Endothelial cell of umbilical vein (primary cell): ENCODE data around the gene CCR7. TPM values are rescaled to one million over a fixed set of nuclear protein-coding genes. Genes with fewer than 3 reads are reported as not detected.

Experiments
- BruUV-seq: library from RNA; stranded (reverse); fragments of 400-500 nt; replicated peaks from 2 replicates; lab custom pipeline; 2021; lab: Mats Ljungman, UMichigan
- CTCF ChIA-PET: fragments of 300-600, 350-600 bp; sonication (Branson Sonifier 250); formaldehyde crosslinking; loops from one replicate; lab custom pipeline; 2021; ENCODE audit warnings: antibody characterized with exemption, inconsistent platforms; lab: Charles Lee
- POLR2A ChIA-PET: fragments of 300-600, 350-600 bp; sonication (Branson Sonifier 250); formaldehyde crosslinking; loops from one replicate; lab custom pipeline; 2021; ENCODE audit warnings: antibody characterized with exemption, inconsistent platforms; lab: Charles Lee
- DNase-seq: peaks from one replicate; pipeline ENCODE4 v3.0.0-alpha.2; 2011; ENCODE audit warnings: low read depth, low spot score
- FAIRE-seq: peaks from 2 replicates; lab custom pipeline; 2011; peaks lifted over from hg19 to GRCh38; lab: Jason Lieb, UNC
- H2AFZ ChIP-seq: 2 replicates; pipeline ENCODE4 v1.6.0; 2012; ENCODE audit warnings: low read depth, low read length, control low read depth, inconsistent platforms
- H3K27ac ChIP-seq: 2 replicates; pipeline ENCODE4 v1.5.1; 2011; ENCODE audit warnings: low read depth, mild to moderate bottlenecking, control low read depth, low read length, moderate library complexity; ENCODE audit not compliant: insufficient read depth
- H3K27me3 ChIP-seq, 2 experiments: 2 replicates each; pipeline versions ENCODE4 v1.6.0 to v1.6.1; 2011; ENCODE audit warnings: low read length in 2 of 2, mixed read lengths in 1 of 2; ENCODE audit not compliant: control insufficient read depth in 2 of 2, insufficient read depth in 2 of 2
- H3K36me3 ChIP-seq, 2 experiments: 2 replicates in 1 of 2; 3 replicates in 1 of 2; pipeline ENCODE4 v1.5.1; 2011; ENCODE audit warnings: low read length in 2 of 2, mild to moderate bottlenecking in 1 of 2, moderate library complexity in 1 of 2; ENCODE audit not compliant: control insufficient read depth in 2 of 2, insufficient read depth in 2 of 2; ENCODE audit errors: extremely low read depth in 1 of 2
- H3K4me1 ChIP-seq: 3 replicates; pipeline ENCODE4 v1.5.1; 2011; ENCODE audit warnings: mild to moderate bottlenecking, low read length; ENCODE audit not compliant: control insufficient read depth, insufficient read depth; ENCODE audit errors: extremely low read depth
- H3K4me2 ChIP-seq: 2 replicates; pipeline ENCODE4 v1.6.1; 2011; ENCODE audit warnings: low read length, control low read depth, mixed read lengths; ENCODE audit not compliant: insufficient read depth
- H3K4me3 ChIP-seq, 3 experiments: fragments of 200-600 bp in 1 of 3; sonication (generic), shearing (Covaris generic) in 1 of 3; replicated peaks in 1 of 3; 2 replicates each; pipeline ENCODE4 v1.5.1; 2011 to 2016; ENCODE audit warnings: control low read depth in 3 of 3, low read length in 3 of 3, mild to moderate bottlenecking in 2 of 3, inconsistent platforms in 1 of 3, low read depth in 1 of 3, moderate library complexity in 1 of 3; ENCODE audit not compliant: insufficient read depth in 1 of 3
- H3K79me2 ChIP-seq: 2 replicates; pipeline ENCODE4 v1.6.0; 2012; ENCODE audit warnings: low read length, inconsistent platforms; ENCODE audit not compliant: control insufficient read depth, insufficient read depth
- H3K9ac ChIP-seq: replicated peaks from 2 replicates; pipeline ENCODE3; 2011; ENCODE audit warnings: low read length, control low read depth; ENCODE audit not compliant: insufficient read depth; ENCODE audit errors: extremely low read depth
- H3K9me1 ChIP-seq: replicated peaks from 3 replicates; pipeline ENCODE4 v1.6.0; 2011; ENCODE audit warnings: mild to moderate bottlenecking, low read length; ENCODE audit not compliant: control insufficient read depth, insufficient read depth; ENCODE audit errors: extremely low read depth
- H3K9me3 ChIP-seq: replicated peaks from 2 replicates; pipeline ENCODE4 v1.5.1; 2012; ENCODE audit warnings: low read length, inconsistent platforms; ENCODE audit not compliant: control insufficient read depth, insufficient read depth
- H4K20me1 ChIP-seq: replicated peaks from 2 replicates; pipeline ENCODE3; 2011; ENCODE audit warnings: mild to moderate bottlenecking, low read length; ENCODE audit not compliant: control insufficient read depth, insufficient read depth; ENCODE audit errors: extremely low read depth
- CTCF ChIP-seq, 2 donors: IDR thresholded peaks; 1 replicate in 1 of 2; 2 replicates in 1 of 2; pipeline ENCODE4 v1.5.1; 2011; ENCODE audit warnings: low read length in 2 of 2, mild to moderate bottlenecking in 2 of 2, moderate library complexity in 2 of 2, control low read depth in 1 of 2, inconsistent platforms in 1 of 2, low read depth in 1 of 2; ENCODE audit not compliant: insufficient read depth in 1 of 2; ENCODE audit errors: extremely low read depth in 1 of 2
- EZH2 ChIP-seq: IDR thresholded peaks from 2 replicates; pipeline ENCODE4 v1.6.1; 2012; ENCODE audit warnings: borderline replicate concordance, low read depth, mild to moderate bottlenecking, moderate library complexity, low read length, inconsistent platforms; ENCODE audit not compliant: severe bottlenecking
- FOS ChIP-seq: IDR thresholded peaks from 2 replicates; pipeline ENCODE4 v1.6.1; 2011; ENCODE audit warnings: mild to moderate bottlenecking, low read length, moderate library complexity, borderline replicate concordance; ENCODE audit not compliant: insufficient read depth
- GATA2 ChIP-seq: IDR thresholded peaks from 2 replicates; pipeline ENCODE4 v1.7.0; 2011; ENCODE audit warnings: low read depth, mild to moderate bottlenecking, moderate library complexity, mixed read lengths, low read length; ENCODE audit not compliant: insufficient read length, insufficient read depth
- JUN ChIP-seq: IDR thresholded peaks from 2 replicates; pipeline ENCODE4 v1.6.1; 2011; ENCODE audit warnings: borderline replicate concordance, low read depth; ENCODE audit not compliant: insufficient read length, insufficient read depth
- MYC ChIP-seq: IDR thresholded peaks from one replicate; pipeline ENCODE4 v1.6.1; 2011; ENCODE audit warnings: mild to moderate bottlenecking, low read depth, low read length
- POLR2A ChIP-seq: IDR thresholded peaks from 2 replicates; pipeline ENCODE4 v1.6.1; 2012; ENCODE audit warnings: low read depth, mild to moderate bottlenecking, control low read depth, low read length
- POLR2AphosphoS5 ChIP-seq: IDR thresholded peaks from 2 replicates; pipeline ENCODE4 v1.6.1; 2012; ENCODE audit warnings: low read depth, mild to moderate bottlenecking, control low read depth, low read length, moderate library complexity; ENCODE audit not compliant: insufficient read depth
- dilution Hi-C: fragments of 300-500 bp; cut with MboI; formaldehyde crosslinking; loops from one replicate; pipeline ENCODE4 v1.15.0; 2019; ENCODE audit warnings: low sequenced_read_pairs; ENCODE audit not compliant: extremely low pct_ligation_motif_present
- intact Hi-C: fragments of 100-400 bp; cut with micrococcal nuclease; formaldehyde crosslinking; loops from one replicate; pipeline ENCODE4 v1.10.0; 2022
- polyA plus RNA-seq, 4 experiments: library from polyadenylated mRNA; depleted of rRNA in 3 of 4; stranded (reverse) in 3 of 4; unstranded in 1 of 4; fragments of >200 nt; gene quantifications; 2 replicates each; pipeline versions ENCODE4 v1.2.1 to v1.2.3, GENCODE V29; 2011 to 2012; ENCODE audit warnings: missing spikeins in 1 of 4
- total RNA-seq: library from RNA; stranded (reverse); gene quantifications from 2 replicates; pipeline ENCODE4 v1.2.3, GENCODE V29; 2021
- TF ChIP-seq, protein P1 (sequence below): IDR thresholded peaks from 2 replicates; pipeline ENCODE4 v1.6.1; 2011; ENCODE audit not compliant: insufficient read depth, insufficient read length

Gene CCR7
- total and polyA plus RNA-seq, 2 donors (not counting 3 experiments of a cell fraction or from before 2014, with no cell fraction given) = 0.18 TPM; not detected in 1

DNA sequence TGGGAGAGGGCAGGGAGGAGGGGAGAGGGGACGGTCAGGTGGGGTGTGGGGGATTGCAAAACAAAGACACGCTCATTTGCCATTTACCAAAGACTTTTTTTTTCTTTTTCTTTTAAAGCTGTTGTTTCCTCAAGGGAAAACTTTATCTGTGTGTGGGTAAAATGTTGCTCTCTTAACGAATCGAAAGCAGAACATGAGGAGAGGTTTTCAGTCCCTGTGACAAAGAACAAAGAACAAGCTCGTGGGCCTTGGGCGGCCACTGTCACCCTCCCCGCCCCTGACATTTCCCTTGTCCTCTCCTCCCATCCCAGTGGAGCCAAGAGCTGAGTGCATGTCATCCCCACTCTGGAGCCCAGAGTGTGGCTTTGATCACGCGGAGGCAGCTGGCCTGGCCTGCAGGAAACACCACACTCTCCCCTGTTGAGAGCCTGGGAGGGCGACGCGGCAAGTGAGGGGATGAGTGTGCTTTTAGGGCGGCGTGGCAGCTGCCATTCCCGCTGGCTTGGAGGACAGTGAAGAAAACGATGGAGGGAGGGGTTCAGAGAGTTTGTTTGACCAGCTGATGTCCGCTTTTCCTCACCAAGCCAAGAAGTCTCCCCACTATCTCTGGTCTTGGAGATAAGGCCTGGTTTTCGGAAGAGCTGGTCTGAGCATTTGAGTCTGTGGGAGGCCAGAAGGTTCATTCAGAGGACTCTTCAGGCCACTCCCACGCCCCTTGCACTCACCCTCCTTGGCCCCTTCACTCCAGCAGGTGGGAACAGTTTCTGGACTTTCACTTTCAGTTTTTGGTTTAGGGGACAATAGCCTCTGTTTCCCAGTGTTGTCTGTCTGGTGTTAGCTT lies 11.4 kb downstream of the CCR7 start:
- dilution Hi-C loops = no loop called here

More for the DNA sequence above, 11.4 kb downstream of the CCR7 start:
- no peak for FAIRE-seq
- Histone ChIP-seq H3K9ac (no peak overlapping the region), H3K36me3 (no peaks in the 10 kb centered on the region), H3K27me3 (no peaks in the 10 kb centered on the region), H4K20me1 (no peaks in the 10 kb centered on the region), H3K27ac (no peak overlapping the region), H3K4me3 (no peak overlapping the region), H3K4me1 (peaks cover 26% of the 10 kb centered on the region), H3K9me3 (no peaks in the 10 kb centered on the region), H3K79me2 (no peaks in the 10 kb centered on the region), H2AFZ (no peak overlapping the region), H3K4me2 (no peak overlapping the region), H3K9me1 (no peaks in the 10 kb centered on the region)
- BruUV-seq = no TSS peak
- intact Hi-C loops = no loop called here
- ChIA-PET POLR2A (no interaction called here), CTCF (interaction anchor here (1.5 to 12.3 kb wide), 3 partner anchors 18 to 136 kb away, joined by 4 to 304 read pairs (median 11); partner anchors contain the start of gene TOP2A)
- TF ChIP-seq, protein P1, sequence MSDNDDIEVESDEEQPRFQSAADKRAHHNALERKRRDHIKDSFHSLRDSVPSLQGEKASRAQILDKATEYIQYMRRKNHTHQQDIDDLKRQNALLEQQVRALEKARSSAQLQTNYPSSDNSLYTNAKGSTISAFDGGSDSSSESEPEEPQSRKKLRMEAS = no peak
- TF ChIP-seq FOS = no peak
- TF ChIP-seq CTCF (IDR thresholded peaks at IDR 0.05; ENCODE audit: extremely low read depth in 1 of 2, insufficient read depth in 1 of 2, low read depth in 1 of 2, low read length in 2 of 2) = no peak
- no peak for TF ChIP-seq EZH2
- TF ChIP-seq JUN = no peak
- no peak for TF ChIP-seq POLR2A
- TF ChIP-seq GATA2 = no peak
- no peak for TF ChIP-seq MYC
- no peak for TF ChIP-seq POLR2AphosphoS5
- DNase-seq = no peak
